ENCODE measurements around the gene MUC5AC. TPM values are rescaled to one million over a fixed set of nuclear protein-coding genes. Genes with fewer than 3 reads are reported as not detected.

Gene MUC5AC
- polyA plus RNA-seq, 1 donor (not counting 4 experiments of a cell fraction or from before 2014, with no cell fraction given), result not detected

- Histone ChIP-seq H4K20me1 (ENCODE audit: control insufficient read depth, extremely low read depth, insufficient read depth, low read length) (no peaks in the 10 kb centered on the region), H3K36me3 (ENCODE audit: control insufficient read depth in 2 of 2, extremely low read depth in 1 of 2, insufficient read depth in 2 of 2, low read length in 2 of 2) (no peaks in the 10 kb centered on the region), H3K4me3 (ENCODE audit: control insufficient read depth in 2 of 3, extremely low read depth in 1 of 3, insufficient read depth in 2 of 3, low read depth in 1 of 3, low read length in 3 of 3) (no peak overlapping the region), H3K4me2 (ENCODE audit: control insufficient read depth, extremely low read depth, insufficient read depth, low read depth, low read length) (no peak overlapping the region), H2AFZ (ENCODE audit: control insufficient read depth, low read length) (no peak overlapping the region), H3K79me2 (ENCODE audit: control insufficient read depth, insufficient read depth, low read length) (no peaks in the 10 kb centered on the region), H3K9me1 (ENCODE audit: control insufficient read depth, extremely low read depth, insufficient read depth, low read length) (no peaks in the 10 kb centered on the region), H3K27ac (ENCODE audit: control insufficient read depth, insufficient read depth, low read length) (no peak overlapping the region), H3K9me3 (ENCODE audit: control insufficient read depth, low read depth, low read length) (no peaks in the 10 kb centered on the region), H3K27me3 (ENCODE audit: control insufficient read depth, extremely low read depth, insufficient read depth, low read length) (no peaks in the 10 kb centered on the region), H3K4me1 (ENCODE audit: control insufficient read depth, extremely low read depth, insufficient read depth, low read length) (no peaks in the 10 kb centered on the region), H3K9ac (ENCODE audit: control insufficient read depth, extremely low read depth, insufficient read depth, low read length) (no peak overlapping the region)
- FAIRE-seq (no peak), DNase-seq (ENCODE audit: low read depth, low spot score) (no peak)
- no peak for TF ChIP-seq CTCF (optimal IDR thresholded peaks at IDR 0.05 in 1 of 3, IDR thresholded peaks at IDR 0.05 in 1 of 3, conservative IDR thresholded peaks at IDR 0.05 in 1 of 3; ENCODE audit: extremely low read depth in 1 of 3, insufficient read depth in 2 of 3, low read length in 3 of 3)
- no peak for TF ChIP-seq EZH2 (IDR thresholded peaks at IDR 0.05; ENCODE audit: low read length)
- dilution Hi-C loops (cut with MboI; ENCODE audit: extremely low pct_ligation_motif_present, low sequenced_read_pairs), result no loop called here
These were observed 35.1 kb downstream of the MUC5AC start for GRCh38 chr11:1192741-1193325.

DNA sequence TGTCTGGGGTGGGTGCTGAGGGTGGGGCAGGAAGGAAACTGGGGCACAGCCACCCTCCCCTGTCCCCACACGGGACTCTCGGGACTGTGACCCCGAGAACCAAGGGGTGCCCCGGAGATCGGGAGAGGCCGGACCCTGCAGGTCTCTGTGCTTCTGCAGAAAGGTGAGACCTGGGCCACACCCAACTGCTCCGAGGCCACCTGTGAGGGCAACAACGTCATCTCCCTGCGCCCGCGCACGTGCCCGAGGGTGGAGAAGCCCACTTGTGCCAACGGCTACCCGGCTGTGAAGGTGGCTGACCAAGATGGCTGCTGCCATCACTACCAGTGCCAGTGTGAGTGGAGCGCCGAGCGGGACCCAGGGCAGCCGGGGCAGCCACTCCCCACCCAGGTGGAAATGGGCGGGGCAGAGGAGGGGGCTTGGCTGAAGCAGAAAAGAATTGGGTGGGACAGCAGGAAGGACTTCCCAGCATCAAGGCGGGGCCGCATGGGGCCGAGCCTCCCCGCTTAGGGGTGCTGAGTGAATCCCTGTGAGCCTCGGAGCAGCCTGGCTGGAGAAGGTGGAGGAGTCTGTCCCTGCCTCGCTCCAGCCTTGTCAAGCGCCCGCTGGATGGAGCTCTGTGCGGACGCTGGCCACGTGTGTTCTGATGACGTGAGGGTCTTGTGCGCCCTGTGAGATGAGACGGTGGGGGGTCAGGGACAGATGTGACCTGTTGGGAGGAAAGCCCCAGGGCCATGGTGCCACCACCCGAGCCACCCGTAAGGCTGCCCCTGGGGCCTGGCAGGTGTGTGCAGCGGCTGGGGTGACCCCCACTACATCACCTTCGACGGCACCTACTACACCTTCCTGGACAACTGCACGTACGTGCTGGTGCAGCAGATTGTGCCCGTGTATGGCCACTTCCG lies 35.8 kb downstream of the MUC5AC start:
- no peak overlapping the region for H3K27ac ChIP-seq (ENCODE audit: control insufficient read depth, insufficient read depth, low read length)
- H3K9me3 ChIP-seq (ENCODE audit: control insufficient read depth, low read depth, low read length), result no peaks in the 10 kb centered on the region
- no peak overlapping the region for H2AFZ ChIP-seq (ENCODE audit: control insufficient read depth, low read length)
- H3K36me3 ChIP-seq (ENCODE audit: control insufficient read depth in 2 of 2, extremely low read depth in 1 of 2, insufficient read depth in 2 of 2, low read length in 2 of 2), result no peaks in the 10 kb centered on the region
- FAIRE-seq (no peak), DNase-seq (ENCODE audit: low read depth, low spot score) (no peak)
- no peak overlapping the region for H3K4me3 ChIP-seq (ENCODE audit: control insufficient read depth in 2 of 3, extremely low read depth in 1 of 3, insufficient read depth in 2 of 3, low read depth in 1 of 3, low read length in 3 of 3)
- no peaks in the 10 kb centered on the region for H4K20me1 ChIP-seq (ENCODE audit: control insufficient read depth, extremely low read depth, insufficient read depth, low read length)
- H3K4me2 ChIP-seq (ENCODE audit: control insufficient read depth, extremely low read depth, insufficient read depth, low read depth, low read length), result no peak overlapping the region
- no peaks in the 10 kb centered on the region for H3K9me1 ChIP-seq (ENCODE audit: control insufficient read depth, extremely low read depth, insufficient read depth, low read length)
- no peak for TF ChIP-seq EZH2 (IDR thresholded peaks at IDR 0.05; ENCODE audit: low read length)
- no peak for TF ChIP-seq CTCF (optimal IDR thresholded peaks at IDR 0.05 in 1 of 3, IDR thresholded peaks at IDR 0.05 in 1 of 3, conservative IDR thresholded peaks at IDR 0.05 in 1 of 3; ENCODE audit: extremely low read depth in 1 of 3, insufficient read depth in 2 of 3, low read length in 3 of 3)
- dilution Hi-C loops (cut with MboI; ENCODE audit: extremely low pct_ligation_motif_present, low sequenced_read_pairs), result no loop called here
- no peak overlapping the region for H3K9ac ChIP-seq (ENCODE audit: control insufficient read depth, extremely low read depth, insufficient read depth, low read length)
- peaks cover 2% of the 10 kb centered on the region for H3K27me3 ChIP-seq (ENCODE audit: control insufficient read depth, extremely low read depth, insufficient read depth, low read length)
- H3K4me1 ChIP-seq (ENCODE audit: control insufficient read depth, extremely low read depth, insufficient read depth, low read length), result no peaks in the 10 kb centered on the region
- H3K79me2 ChIP-seq (ENCODE audit: control insufficient read depth, insufficient read depth, low read length), result no peaks in the 10 kb centered on the region
